Activated T-cell treated with anti-CD3 and anti-CD28 coated beads for 48 hours (primary cell): ENCODE measurements around the gene TIMM8B.
"Not testable (repeated sequence)": the region's sequence is repeated elsewhere in the genome, so short reads cannot be mapped to it uniquely, and the experiment has no call there.

Experiments used
- DNase-seq: peaks from one replicate; pipeline ENCODE4 v3.0.0-alpha.2; 2020; ENCODE audit warnings: low read depth

Gene TIMM8B

GRCh38 chr11:112086422-112087191, at the start of gene TIMM8B, which contains the start of gene SDHD:
TIMM8B (minus strand) TSS chr11:112086756; CDS start chr11:112086723, 33 bp downstream.
SDHD (plus strand) TSS chr11:112086873; CDS start chr11:112086908, 35 bp downstream.
- DNase-seq = peak; percentile 90

- DNase-seq = no peak
Observed at GRCh38 chr11:112134473-112134872, 47.9 kb upstream of the TIMM8B start.

- no peak for DNase-seq
Observed at GRCh38 chr11:112132737-112133136, 46.2 kb upstream of the TIMM8B start.

GRCh38 chr11:112129656-112130055, 43.1 kb upstream of the TIMM8B start:
- DNase-seq = no peak

- no peak for DNase-seq
Observed at GRCh38 chr11:112128483-112129121, 42.0 kb upstream of the TIMM8B start.

GRCh38 chr11:112127056-112127455, 40.5 kb upstream of the TIMM8B start:
- no peak for DNase-seq

GRCh38 chr11:112123129-112123528, 36.6 kb upstream of the TIMM8B start:
- no peak for DNase-seq

GRCh38 chr11:112121981-112122615, 35.5 kb upstream of the TIMM8B start:
- no peak for DNase-seq

GRCh38 chr11:112118176-112118575, 31.6 kb upstream of the TIMM8B start:
- no peak for DNase-seq

- no peak for DNase-seq
Observed at GRCh38 chr11:112115386-112115785, 28.8 kb upstream of the TIMM8B start.

- no peak for DNase-seq
Observed at GRCh38 chr11:112114460-112114859, 27.9 kb upstream of the TIMM8B start.

- DNase-seq = no peak
Observed at GRCh38 chr11:112113539-112114457, 27.2 kb upstream of the TIMM8B start.

- no peak for DNase-seq
Observed at GRCh38 chr11:112106070-112106469, 19.5 kb upstream of the TIMM8B start.

GRCh38 chr11:112103446-112103845, 16.9 kb upstream of the TIMM8B start:
- DNase-seq = no peak

GRCh38 chr11:112100462-112100861, 13.9 kb upstream of the TIMM8B start:
- no peak for DNase-seq

- DNase-seq = no peak
Observed at GRCh38 chr11:112097734-112098528, 11.4 kb upstream of the TIMM8B start.

GRCh38 chr11:112096194-112096593, 9.6 kb upstream of the TIMM8B start:
- no peak for DNase-seq

- DNase-seq = not testable (repeated sequence)
Observed at GRCh38 chr11:112095302-112095701, 8.7 kb upstream of the TIMM8B start.

GRCh38 chr11:112087212-112087611, 656 bp upstream of the TIMM8B start:
- DNase-seq = no peak

GRCh38 chr11:112085822-112086421, 634 bp downstream of the TIMM8B start:
- peak; percentile 31 for DNase-seq

- DNase-seq = no peak
Observed at GRCh38 chr11:112082729-112083128, 3.8 kb downstream of the TIMM8B start.
